Stimulated activated naive CD8-positive, alpha-beta T cell treated with anti-CD3 and anti-CD28 coated beads, Interleukin-15, Interleukin-2, amounts not matched to agents 100 U/mL and 50 U/mL, for 24 hours (primary cell): Measurements from ENCODE around the gene MFSD12.

Experiments used
- ATAC-seq: fragments of 150-1000 bp; cut with Tn5 transposase; one replicate; pipeline ENCODE4 v1.10.0; 2021
- DNase-seq: peaks from one replicate; pipeline ENCODE4 v3.0.0; 2021

The MFSD12 gene

DNA sequence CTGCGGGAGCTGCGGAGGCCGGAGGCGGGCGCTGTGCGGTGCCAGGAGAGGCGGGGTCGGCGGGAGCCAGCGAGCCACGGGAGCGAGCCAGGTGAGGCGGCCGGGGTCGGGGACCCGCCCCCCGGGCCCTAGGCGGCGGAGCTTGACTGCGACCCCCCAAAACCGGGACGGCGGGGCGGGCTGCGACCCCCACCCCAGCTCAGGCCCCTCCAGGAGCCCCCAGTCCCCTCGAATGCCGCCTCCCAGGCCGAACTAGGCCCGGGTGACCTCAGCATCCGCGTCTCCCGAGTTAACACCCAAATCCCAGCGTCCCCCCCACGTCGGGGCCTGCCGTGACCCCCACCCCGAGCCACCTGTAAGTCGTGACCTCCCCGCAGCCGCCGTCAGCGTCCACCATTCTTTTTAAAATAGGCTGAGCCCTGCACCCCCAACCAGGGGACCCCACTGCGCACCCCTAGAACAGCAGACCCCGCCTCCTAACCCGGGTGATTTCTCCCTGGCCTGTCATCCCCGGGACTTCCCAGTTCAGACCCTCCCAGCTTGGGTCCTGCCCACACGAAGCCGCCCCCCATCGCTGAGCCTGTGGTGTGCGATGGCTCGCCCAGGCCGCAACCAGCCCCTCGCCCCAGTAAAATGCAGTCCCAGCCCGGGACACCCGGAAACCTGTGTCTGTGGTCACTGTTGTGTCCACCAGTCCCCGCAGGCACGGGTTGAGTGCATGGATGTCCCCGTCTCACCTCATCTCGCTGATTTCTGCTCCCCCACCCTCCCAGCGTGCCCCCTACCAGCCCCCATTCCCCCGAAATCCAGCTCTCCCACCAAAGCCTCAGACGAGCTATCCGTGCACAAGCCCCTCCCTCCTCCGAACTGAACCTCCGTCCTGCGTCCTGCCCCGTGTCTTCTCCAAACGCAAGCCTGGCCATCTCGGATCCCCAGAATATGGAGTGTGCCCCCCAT lies 50.7 kb downstream of the MFSD12 start:
- no peak for ATAC-seq
- peak; percentile 41 for DNase-seq

- peak; percentile 100 for DNase-seq
- ATAC-seq, result peak; percentile 93
Observed at GRCh38 chr19:3505598-3506383, 51.6 kb downstream of the MFSD12 start, which contains the start of gene FZR1. TSS of gene FZR1 (plus strand) at chr19:3506311. CDS start at chr19:3522990, 16,679 bp downstream.

DNA sequence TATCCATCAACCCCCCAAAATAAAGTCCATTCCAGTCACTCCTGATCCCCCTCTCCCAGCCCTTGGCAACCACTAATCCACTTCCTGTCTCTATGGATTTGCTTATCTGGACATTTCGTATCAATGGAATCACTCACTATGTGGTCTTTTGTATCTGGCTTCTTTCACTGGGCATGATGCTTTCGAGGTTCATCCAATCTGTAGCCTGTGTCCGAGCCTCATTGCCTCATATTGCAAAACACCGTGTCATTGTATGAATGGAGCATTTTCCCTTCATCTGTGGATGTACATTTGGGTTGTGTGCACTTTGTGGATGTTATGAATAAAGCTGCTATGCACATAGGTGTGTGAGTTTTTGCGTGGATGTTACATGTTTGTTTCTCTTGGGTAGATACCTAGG lies 52.7 kb downstream of the MFSD12 start:
- no peak for ATAC-seq
- no peak for DNase-seq

GRCh38 chr19:3503036-3503572 lies 54.3 kb downstream of the MFSD12 start:
- DNase-seq (no peak), ATAC-seq (no peak)

DNA sequence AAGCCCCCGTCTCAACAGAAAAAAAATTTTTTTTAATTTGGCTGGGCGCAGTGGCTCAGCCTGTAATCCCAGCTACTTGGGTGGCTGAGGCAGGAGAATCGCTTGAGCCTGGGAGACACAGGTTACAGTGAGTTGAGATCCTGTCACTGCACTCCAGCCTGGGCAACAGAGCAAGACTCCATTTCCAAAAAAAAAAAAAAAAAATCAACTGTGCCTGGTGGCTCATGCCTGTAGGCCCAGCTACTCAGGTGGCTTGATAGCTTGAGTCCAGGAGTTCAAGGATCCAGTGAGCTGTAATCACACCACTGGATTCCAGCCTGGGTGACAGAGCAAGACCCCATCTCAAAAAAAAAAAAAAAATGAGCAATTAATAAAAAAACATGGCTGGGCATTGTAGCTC lies 55.6 kb downstream of the MFSD12 start:
- DNase-seq (no peak), ATAC-seq (no peak)

DNA sequence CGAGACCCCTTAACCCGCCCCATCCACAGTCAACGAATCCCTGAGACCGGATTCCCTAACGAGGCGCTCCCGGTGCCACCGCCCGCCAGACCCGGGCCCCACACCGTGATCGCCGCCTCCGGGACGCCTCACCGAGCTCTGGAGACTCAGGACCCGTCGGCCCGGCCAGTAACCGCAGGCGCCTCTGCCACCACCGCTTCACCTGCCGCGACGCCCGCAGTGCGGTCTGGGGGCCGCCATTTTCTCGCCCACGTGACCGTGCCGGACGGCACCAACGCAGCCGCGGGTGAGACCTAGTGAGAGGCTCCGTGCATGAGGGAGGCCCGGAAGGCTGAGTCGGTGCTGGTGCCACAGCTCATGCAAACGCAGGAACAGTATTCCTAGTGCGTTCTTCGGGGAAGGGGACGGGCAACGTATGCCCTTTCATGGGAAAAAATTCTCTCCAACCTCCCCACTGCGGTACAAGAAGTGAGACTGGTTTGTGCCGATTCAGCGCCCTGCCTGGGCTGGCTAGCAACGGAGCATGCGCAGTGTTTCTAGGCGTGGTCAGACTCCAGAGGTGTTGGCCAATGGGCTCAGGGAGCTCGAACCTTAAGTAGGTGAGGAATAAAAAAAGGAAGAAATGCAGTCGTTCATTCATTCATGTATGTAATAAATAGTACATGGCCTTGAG lies 56.8 kb downstream of the MFSD12 start, which contains the start of gene DOHH:
DOHH (minus strand) TSS at position 246 of the 673 bp plus-strand sequence. CDS start 3,860 bp downstream, outside the sequence.
- DNase-seq, result peak; percentile 96
- ATAC-seq, result peak; percentile 82

DNA sequence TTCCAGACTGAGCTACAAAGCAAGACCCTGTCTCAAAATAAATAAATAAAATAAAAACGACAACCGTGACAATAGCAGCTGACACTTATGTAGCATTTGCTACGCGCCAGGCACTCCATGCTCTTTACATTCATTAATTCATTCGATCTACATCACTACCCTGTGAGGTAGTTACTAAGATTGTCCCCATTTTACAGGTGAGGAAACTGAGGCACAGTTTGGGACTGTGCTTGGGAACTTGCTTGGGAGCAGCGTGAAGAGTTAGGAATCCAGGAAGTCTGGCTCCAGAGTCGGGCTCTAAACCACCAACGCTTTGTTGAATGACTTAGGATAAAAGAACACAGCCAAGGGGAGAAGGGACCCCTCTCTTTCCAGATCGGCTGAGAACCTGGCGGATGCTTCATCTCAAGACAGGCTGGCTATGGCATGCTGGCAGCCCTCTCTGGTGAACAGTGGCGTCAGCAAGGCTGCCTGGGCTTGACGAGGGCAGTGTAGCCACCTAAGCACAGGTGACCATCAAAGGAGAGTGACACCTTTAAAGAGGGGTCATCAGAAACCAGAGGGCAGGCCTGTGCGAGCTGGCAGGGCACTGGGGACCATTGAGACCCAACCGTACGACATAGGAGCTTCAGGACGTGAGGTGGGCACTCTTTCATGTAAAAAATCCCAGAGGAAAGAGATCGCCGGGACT lies 57.5 kb downstream of the MFSD12 start:
- DNase-seq (no peak), ATAC-seq (no peak)

GRCh38 chr19:3497757-3498520 lies 59.4 kb downstream of the MFSD12 start:
- DNase-seq, result no peak
- no peak for ATAC-seq

- ATAC-seq (no peak), DNase-seq (no peak)
Observed at GRCh38 chr19:3496392-3497273, 60.8 kb downstream of the MFSD12 start.

- DNase-seq (peak; percentile 67), ATAC-seq (peak; percentile 56)
Observed at GRCh38 chr19:3494559-3494958, 62.8 kb downstream of the MFSD12 start.
